ENCODE data around the gene CAMK1D. TPM values are rescaled to one million over a fixed set of nuclear protein-coding genes. Genes with fewer than 3 reads are reported as not detected.

Gene CAMK1D
- total and polyA plus RNA-seq, 10 of the 15 experiments (the other 5 are each of a cell fraction or from before 2014, with no cell fraction given) = 2.1 to 35.5 (median 14.7) TPM

DNA sequence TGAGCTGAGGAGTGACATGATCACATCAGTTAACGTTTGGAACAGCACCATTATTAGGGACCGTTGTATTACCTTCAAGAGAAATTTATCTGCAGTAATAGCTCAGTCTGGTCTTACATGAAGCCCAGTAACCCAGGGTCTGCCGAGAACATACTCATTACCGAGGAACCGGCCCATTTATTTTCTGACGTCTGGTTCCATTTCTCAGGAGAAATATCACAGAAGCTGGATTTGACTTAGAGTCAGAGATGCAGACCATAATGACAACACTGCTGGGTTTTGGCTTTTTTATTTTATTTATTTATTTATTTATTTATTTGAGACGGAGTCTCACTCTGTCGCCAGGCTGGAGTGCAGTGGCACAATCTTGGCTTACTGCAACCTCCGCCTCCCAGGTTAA is 489.0 kb downstream of the CAMK1D start:
- FAIRE-seq (no peak), DNase-seq (ENCODE audit: low read depth, low spot score) (no peak), ATAC-seq (no peak)
- 73% methylated on average over 9 of the region's 9 CpGs for WGBS (ENCODE audit: insufficient coverage, insufficient replicate concordance, low lambda C conversion rate, missing lambda C conversion rate)
- no peak overlapping the region for H2AFZ ChIP-seq (ENCODE audit: control insufficient read depth, low read depth, low read length)
- no peaks in the 10 kb centered on the region for H4K20me1 ChIP-seq (ENCODE audit: control insufficient read depth, insufficient read depth)
- BruUV-seq (replicated peaks) = no TSS peak
- POLR2A ChIA-PET = interaction anchor here (0.6 kb wide), 1 partner anchor 178 kb away, joined by 3 read pairs; no protein-coding TSS in a partner anchor
- CTCF ChIA-PET = interaction anchor here (1.4 kb wide), 1 partner anchor 11 kb away, joined by 5 read pairs; no protein-coding TSS in a partner anchor
- no peak overlapping the region for H3K27ac ChIP-seq (ENCODE audit: control insufficient read depth, insufficient read depth)
- H3K9me3 ChIP-seq (replicated peaks; ENCODE audit: control insufficient read depth, insufficient read depth, low read length) = no peaks in the 10 kb centered on the region
- in situ Hi-C loops (cut with MboI) = no loop called here
- no peak overlapping the region for H3K9ac ChIP-seq (ENCODE audit: control insufficient read depth, insufficient read depth, low read length)
- intact Hi-C loops (cut with micrococcal nuclease; ENCODE audit: unreplicated experiment) = no loop called here
- TF ChIP-seq SP1 (IDR thresholded peaks at IDR 0.05; ENCODE audit: low read depth, low read length) (no peak), HDAC2 (IDR thresholded peaks at IDR 0.05) (no peak), NFYA (IDR thresholded peaks at IDR 0.05; ENCODE audit: borderline replicate concordance, low read depth, low read length) (no peak), EZH2 (IDR thresholded peaks at IDR 0.05; ENCODE audit: borderline replicate concordance, control insufficient read depth, low read depth, low read length) (no peak), POLR2A (IDR thresholded peaks at IDR 0.05; ENCODE audit: low read depth, low read length) (no peak), RFX5 (IDR thresholded peaks at IDR 0.05; ENCODE audit: low read depth, low read length) (no peak), JUND (IDR thresholded peaks at IDR 0.05; ENCODE audit: low read depth, low read length) (no peak), SMAD5 (IDR thresholded peaks at IDR 0.05; ENCODE audit: low read depth) (no peak), EED (IDR thresholded peaks at IDR 0.05; ENCODE audit: low read depth) (no peak)
- TF ChIP-seq, protein P1, sequence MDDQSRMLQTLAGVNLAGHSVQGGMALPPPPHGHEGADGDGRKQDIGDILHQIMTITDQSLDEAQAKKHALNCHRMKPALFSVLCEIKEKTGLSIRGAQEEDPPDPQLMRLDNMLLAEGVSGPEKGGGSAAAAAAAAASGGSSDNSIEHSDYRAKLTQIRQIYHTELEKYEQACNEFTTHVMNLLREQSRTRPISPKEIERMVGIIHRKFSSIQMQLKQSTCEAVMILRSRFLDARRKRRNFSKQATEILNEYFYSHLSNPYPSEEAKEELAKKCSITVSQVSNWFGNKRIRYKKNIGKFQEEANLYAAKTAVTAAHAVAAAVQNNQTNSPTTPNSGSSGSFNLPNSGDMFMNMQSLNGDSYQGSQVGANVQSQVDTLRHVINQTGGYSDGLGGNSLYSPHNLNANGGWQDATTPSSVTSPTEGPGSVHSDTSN (IDR thresholded peaks at IDR 0.05; ENCODE audit: insufficient replicate concordance, low read depth, low read length) = no peak
- TF ChIP-seq, protein P2, sequence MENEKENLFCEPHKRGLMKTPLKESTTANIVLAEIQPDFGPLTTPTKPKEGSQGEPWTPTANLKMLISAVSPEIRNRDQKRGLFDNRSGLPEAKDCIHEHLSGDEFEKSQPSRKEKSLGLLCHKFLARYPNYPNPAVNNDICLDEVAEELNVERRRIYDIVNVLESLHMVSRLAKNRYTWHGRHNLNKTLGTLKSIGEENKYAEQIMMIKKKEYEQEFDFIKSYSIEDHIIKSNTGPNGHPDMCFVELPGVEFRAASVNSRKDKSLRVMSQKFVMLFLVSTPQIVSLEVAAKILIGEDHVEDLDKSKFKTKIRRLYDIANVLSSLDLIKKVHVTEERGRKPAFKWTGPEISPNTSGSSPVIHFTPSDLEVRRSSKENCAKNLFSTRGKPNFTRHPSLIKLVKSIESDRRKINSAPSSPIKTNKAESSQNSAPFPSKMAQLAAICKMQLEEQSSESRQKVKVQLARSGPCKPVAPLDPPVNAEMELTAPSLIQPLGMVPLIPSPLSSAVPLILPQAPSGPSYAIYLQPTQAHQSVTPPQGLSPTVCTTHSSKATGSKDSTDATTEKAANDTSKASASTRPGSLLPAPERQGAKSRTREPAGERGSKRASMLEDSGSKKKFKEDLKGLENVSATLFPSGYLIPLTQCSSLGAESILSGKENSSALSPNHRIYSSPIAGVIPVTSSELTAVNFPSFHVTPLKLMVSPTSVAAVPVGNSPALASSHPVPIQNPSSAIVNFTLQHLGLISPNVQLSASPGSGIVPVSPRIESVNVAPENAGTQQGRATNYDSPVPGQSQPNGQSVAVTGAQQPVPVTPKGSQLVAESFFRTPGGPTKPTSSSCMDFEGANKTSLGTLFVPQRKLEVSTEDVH (IDR thresholded peaks at IDR 0.05; ENCODE audit: low read depth, partially characterized antibody) = no peak
- SMC1A ChIA-PET (ENCODE audit: uncharacterized antibody, unreplicated experiment) = no interaction called here
- RAD21 ChIA-PET (ENCODE audit: unreplicated experiment) = no interaction called here
- no peak overlapping the region for H3K4me3 ChIP-seq
- no peaks in the 10 kb centered on the region for H3K36me3 ChIP-seq (ENCODE audit: control insufficient read depth in 2 of 2, insufficient read depth in 2 of 2, low read length in 1 of 2)
- H3K4me1 ChIP-seq (ENCODE audit: control insufficient read depth, insufficient read depth, low read length) = no peaks in the 10 kb centered on the region
- H3K4me2 ChIP-seq (ENCODE audit: control insufficient read depth, insufficient read depth) = no peak overlapping the region
- no peaks in the 10 kb centered on the region for H3K27me3 ChIP-seq (replicated peaks in 1 of 2; ENCODE audit: control insufficient read depth in 2 of 2, insufficient read depth in 2 of 2, low read length in 1 of 2)
- no peaks in the 10 kb centered on the region for H3K79me2 ChIP-seq (ENCODE audit: control insufficient read depth, insufficient read depth, low read length)

Data from GM12878 (cell line).